NCI-H345 (cell line): ENCODE data around the gene DLX3.

Experiments
- DNase-seq: peaks from one replicate; lab custom pipeline; 2025; lab: John Stamatoyannopoulos, UW

Gene DLX3

DNA sequence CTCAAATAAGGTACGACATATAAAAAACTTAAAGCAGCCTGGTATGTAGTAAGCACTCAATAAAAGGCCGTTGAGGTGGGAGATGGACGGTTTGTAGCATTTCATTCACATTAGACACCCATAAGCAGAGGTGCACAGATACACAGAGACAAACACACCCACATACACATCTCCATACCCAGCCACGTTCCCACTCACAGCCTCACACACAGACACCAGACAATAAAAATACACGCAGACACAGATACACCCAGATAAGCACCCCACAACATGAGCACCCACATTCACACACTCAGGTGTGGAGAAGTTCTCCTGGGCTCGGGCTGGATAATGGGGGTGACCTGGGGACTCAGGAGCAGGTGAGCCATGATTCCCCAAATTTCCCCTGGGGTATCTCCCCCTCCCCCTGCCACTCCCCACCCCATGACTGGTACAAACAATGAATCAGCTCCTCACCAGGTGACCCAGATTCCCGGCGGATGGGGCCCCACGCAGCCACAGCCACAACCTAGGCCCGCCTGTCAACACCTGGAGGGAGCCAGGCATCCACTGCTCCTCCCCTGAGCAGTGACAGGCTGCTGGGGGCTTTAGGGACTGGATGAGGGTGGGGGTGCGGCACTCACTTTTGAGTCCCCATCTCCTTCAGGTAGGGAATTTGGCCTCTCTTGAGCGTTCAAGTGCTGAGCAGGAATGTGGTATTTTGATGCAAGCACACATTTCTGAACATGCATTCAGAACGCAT lies 2.7 kb downstream of the DLX3 start:
- DNase-seq = no peak

DNA sequence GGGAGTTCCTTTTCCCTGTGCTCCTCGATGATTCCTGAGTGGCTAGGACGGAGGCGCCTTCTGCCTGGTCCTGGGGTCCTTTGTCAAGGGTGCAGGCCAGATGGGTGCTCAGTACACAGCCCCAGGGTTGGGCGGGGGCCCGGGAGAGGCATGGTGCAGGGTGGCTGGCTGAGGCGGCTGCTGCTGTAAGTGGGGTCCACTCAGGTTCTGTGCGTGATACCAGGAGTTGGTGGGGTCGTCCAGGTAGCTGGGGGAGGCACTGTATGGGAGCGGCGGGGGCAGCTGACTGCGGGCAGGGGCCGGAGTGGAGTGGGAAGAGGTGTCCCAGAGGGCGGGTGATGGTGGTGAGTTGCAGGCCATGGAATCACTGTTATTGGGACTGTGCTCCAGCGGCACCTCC lies 3.6 kb downstream of the DLX3 start:
- no peak for DNase-seq

- no peak for DNase-seq
Observed at GRCh38 chr17:49990921-49991320, 4.1 kb downstream of the DLX3 start.

DNA sequence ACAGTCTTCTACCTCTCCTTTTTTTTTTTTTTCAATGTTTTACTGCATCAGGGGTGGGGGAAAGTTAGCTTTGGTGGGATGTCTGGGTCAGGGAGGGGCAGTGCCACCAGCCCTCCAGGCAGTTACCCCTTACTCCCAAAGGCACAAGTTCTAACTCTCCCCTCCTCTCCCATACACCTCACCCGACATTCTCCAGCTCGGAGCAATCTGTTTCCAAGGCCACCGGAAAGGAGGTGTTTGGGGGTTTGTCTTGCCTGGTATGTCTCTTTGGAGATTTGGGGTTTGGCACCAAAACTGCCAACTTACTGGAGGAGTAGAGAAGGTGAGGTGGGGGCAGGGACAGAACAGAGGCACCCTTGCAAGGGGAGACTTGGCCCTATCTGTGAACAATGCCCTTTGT lies 4.7 kb downstream of the DLX3 start:
- no peak for DNase-seq

DNA sequence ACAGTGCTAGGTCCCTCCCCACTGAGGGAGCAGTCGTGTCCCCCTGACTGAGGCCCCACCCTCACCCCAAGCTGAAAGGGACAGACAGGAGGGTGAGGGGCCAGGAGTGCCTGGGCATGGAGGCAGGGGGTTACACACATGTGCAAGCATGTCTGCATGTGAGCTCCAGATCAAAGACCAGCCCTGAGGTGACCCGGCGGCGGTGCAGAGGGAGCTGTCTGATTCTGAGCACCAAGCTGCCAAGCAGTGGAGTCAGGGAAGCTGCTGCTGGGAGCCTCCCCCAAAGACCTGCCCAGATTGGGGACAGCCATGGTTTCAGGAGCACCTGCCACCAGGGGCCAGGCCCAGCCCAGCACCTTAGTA lies 5.5 kb downstream of the DLX3 start:
- DNase-seq = no peak

DNA sequence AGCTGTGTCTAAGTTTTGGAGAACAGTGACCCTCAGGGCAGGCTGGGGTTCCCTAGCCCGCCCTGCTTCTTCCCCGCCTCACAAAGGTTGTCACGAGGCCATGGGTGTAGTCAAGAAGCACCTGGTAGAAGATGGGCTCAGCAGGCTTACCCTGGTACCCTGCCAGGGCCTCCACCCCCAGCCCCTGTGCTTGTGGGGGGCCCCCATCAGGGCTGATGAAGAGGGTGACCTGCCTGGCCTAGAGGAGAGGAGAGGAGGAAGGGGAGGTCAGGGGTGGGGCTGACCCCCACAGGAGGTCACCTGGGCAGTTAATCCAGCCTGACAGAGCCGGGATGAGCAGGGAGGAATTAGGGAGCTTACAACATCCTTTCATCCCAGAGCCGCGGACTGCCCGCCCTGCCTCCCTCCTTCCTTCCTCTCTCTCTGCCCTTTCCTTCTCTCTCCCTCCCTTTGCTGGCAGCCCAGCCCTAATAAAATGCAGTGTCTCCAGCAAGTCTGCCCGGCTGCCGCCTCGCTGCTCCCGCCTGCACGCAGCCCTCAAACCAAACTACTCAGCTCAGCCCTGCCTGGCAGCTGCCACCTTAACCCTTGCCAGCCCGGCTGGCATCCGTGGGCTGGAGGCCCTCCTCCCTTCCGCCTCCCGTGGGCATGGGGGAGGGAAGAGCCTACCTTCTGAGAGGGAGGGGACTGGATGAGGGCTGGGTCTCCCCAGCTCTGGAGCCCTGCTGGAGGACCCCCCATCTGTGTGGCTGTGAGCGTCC lies 7.2 kb downstream of the DLX3 start:
- DNase-seq = peak; percentile 27

DNA sequence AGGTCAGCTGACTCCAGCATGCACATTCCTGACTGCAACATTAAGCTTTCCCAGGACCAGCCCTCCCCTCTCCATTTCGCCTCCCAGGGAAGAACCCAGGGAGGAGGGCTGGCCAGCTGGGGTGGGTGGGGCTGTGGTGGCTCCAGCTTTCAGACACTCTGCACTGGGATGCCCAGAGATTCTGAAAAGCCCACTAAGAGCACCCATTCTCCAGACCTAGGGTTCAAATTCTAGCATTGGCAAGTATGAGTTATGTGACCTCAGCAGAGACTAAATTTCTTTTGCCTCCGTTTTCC lies 7.8 kb downstream of the DLX3 start:
- no peak for DNase-seq

- DNase-seq = no peak
Observed at GRCh38 chr17:49986396-49987289, 8.4 kb downstream of the DLX3 start.

GRCh38 chr17:49985310-49985990 lies 9.6 kb downstream of the DLX3 start:
- DNase-seq = no peak

GRCh38 chr17:49984776-49985175 lies 10.2 kb downstream of the DLX3 start:
- no peak for DNase-seq

DNA sequence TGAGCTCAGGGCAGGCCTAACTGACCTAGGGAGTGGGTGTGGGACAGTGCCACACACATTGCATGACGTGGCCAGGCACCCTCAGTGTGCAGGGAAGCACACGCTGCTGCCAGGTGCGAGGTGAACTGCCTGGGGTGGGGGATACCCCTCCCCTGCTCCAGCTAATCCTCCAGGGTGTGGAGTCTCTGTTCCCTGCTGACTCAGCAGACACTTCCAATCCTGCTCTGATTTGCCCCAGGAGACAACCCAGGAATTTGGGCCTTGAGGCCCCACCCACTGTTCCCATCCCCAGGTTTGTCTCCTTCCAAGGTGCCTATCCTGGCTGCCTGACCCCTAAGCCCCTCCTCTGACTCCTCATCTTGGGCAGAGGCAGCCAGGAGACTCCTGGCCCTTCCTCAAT lies 10.7 kb downstream of the DLX3 start:
- DNase-seq = no peak

GRCh38 chr17:49980703-49981197 lies 14.3 kb downstream of the DLX3 start:
- DNase-seq = no peak

DNA sequence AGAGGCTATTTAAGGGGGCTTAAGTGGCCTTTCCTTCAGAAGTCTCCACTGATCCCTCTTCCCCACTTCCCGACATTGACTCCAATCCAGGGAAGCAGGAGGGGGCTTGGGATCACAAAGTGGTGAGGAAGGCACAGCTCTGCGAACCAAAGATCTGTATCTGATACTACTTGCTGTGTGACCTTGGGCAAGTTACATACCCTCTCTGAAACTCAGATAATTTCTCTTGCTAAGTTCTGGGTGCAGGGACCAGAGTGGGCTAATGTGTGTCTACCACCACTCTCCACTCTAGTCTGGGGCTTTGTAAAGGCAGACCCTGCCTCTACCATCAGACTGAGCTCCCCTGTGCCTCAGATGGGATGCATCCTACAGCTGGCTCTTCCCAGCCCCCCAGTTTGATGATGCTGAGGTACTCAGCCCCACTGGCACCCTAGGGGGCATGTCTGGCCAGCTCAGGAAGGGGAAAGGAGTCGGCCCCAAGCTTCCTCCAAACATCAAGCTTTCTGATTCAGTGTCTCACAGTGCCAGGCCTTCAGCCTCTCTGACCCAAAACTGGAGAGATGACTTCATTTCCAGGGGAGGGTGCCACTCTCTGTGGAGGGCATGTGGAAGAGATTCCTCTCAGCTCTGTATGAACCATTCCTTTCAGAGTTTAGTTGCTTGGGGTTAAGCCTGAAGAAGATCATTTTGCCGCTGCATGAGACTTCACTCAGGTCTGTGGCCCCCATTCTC lies 15.1 kb downstream of the DLX3 start:
- no peak for DNase-seq

GRCh38 chr17:49978501-49978900 lies 16.5 kb downstream of the DLX3 start:
- no peak for DNase-seq

DNA sequence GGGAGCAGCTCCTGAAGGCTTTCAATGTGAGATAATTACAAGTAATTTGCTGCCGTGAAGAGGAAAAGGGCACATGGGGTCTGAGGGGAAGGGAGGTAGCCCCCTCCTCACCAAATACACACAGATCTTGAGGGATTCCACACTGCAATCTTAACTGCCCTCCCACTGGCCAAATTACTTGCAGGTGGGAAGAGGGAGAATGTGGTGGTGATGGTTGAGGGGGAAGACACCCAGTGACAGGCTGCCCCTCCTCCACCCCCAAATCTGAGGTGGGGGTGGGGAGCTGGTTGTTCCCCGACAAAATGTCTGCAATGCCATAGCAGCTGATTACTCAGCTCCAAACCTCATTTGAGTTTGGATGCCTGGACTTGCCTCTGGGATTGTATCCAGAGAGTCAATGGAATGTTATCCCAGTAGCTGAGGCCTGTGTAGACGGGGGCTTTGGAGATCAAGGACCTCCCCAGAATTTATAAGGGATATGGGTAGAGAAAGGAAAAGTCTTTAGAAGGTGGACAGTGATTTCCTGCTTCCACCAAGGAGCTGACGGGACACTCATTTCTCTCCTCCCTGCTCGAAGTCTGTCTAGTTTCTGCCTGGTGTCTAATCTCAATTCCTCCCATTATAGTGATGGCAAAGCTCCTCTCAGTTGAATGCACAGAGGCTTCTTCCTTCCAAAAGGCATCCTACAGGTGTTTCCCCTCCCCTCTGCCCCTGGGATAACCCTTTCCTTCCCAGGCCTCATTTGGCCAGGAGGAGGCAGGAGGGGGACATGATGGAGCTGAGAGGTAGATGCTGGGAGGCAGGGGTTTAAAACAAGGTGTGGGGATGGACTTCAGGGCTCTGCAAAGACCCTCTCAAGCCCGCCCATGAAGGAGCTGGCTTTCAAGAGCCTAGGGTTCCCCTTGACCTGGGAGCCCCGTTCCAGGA lies 17.3 kb downstream of the DLX3 start:
- DNase-seq = no peak

DNA sequence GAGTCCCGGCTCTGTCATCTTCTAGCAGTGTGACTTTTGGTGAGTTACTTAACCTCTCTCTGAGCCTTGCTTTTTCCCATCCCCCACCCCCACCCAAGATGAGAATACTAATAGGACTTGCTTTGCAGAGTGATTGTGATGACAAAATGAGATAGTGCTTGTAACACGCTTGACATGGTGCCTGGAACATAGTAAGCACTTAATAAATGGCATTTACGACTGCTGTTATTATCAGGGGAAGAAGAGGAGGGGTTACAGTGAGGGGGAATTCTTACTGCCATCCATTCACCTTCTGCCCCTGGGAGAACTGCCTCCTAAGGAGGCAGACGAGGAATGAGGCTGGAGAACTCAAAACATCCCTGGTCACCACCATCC lies 18.2 kb downstream of the DLX3 start:
- no peak for DNase-seq

DNA sequence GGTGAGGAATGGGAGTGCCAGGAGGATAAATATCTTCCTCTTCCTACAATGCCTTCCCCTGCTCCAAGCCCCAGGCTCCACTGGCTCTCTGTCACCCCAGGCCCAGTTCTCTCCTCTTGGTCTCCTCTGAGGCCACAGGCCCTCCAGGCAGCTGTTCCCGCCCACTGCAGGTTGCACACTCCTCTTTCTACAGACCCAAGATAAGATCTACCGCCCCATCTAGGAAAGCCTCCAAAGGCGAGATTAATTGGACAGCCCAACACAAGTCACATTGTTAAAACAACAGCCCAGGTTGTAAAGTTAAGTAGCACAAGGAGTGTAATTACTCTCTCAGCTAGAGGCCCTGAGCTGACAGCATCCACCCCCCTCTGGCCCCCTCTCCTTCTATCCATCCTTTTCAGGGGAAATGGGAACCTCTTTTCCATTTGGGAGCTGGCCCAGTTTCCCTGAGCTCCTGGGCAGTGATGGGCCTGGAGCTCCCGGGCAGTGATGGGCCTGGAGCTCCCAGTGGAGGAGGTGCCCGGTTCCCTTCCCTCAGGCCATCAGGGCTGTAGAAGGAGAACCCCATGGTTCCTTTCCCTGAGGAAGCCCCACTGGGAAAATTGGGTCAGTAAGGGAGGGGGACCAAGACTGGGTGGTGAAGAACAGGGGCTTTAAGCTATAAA lies 18.7 kb downstream of the DLX3 start:
- DNase-seq = no peak

DNA sequence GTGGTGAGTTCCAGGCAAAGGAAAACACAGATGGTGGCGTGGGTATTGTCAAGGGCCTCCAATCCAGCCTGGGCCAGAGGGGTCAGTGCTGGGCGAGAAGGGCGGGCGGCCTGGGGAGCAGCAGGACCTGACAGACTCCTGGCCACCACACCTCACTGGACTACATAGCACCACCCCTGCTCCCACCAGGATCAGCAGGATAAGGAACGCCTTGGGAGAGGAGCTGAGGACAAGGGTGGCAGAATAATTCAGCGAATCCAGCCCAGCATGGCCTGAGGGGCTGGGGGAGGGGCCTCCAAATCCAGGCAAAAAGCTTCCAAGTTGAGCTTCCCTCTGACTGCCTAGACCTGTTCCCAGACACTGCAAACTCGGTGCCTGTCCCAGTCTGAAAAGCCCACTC lies 19.5 kb downstream of the DLX3 start:
- DNase-seq = no peak

DNA sequence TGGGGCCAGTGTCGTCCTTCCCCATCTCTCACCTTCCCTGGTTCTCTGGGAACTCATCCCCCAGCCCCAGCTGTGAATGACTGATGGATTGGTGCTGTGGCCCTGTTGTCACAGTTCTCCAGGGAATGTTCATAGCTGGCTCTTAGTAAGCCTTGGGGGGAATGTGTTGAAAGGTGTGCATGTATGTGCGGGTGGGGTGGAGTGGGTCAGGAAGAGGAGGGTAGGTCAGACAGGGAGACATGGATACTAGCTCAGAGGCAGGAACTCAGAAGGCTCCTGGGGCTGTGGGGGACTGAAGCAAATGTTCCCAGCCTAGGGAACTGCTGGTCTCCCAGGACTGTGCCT lies 21.8 kb downstream of the DLX3 start:
- DNase-seq = no peak
